WERI-Rb-1 (cell line): ENCODE measurements around the gene MRPL10.
"Not testable (repeated sequence)": the region's sequence is repeated elsewhere in the genome, so short reads cannot be mapped to it uniquely, and the experiment has no call there.

Experiments used
- DNase-seq: peaks from one replicate; pipeline ENCODE4 v3.0.0-alpha.2; 2020
- H3K27ac ChIP-seq: fragments of 250-450 bp; sonication (Bioruptor Pico); 2 replicates; pipeline ENCODE4 v1.5.1; 2020; ENCODE audit warnings: mild to moderate bottlenecking, moderate library complexity
- H3K27me3 ChIP-seq: fragments of 250-450 bp; sonication (Bioruptor Pico); 2 replicates; pipeline ENCODE4 v1.5.1; 2021; ENCODE audit warnings: mild to moderate bottlenecking, low read depth, moderate library complexity; ENCODE audit not compliant: insufficient read depth, severe bottlenecking
- H3K36me3 ChIP-seq: fragments of 250-450 bp; sonication (Bioruptor Pico); 2 replicates; pipeline ENCODE4 v1.5.1; 2020; ENCODE audit warnings: mild to moderate bottlenecking, moderate library complexity
- H3K4me3 ChIP-seq: 2 replicates; pipeline ENCODE4 v1.5.1; 2011; ENCODE audit warnings: low read depth, mild to moderate bottlenecking, control low read depth, low read length
- H3K9me3 ChIP-seq: fragments of 250-450 bp; sonication (Bioruptor Pico); 2 replicates; pipeline ENCODE4 v1.5.1; 2021; ENCODE audit warnings: mild to moderate bottlenecking, moderate library complexity; ENCODE audit not compliant: severe bottlenecking
- TF ChIP-seq, protein P1 (sequence below): IDR thresholded peaks from 2 replicates; pipeline ENCODE4 v1.5.1; 2011; ENCODE audit warnings: low read depth, mild to moderate bottlenecking, control low read depth, inconsistent platforms, low read length

MRPL10 gene

DNA sequence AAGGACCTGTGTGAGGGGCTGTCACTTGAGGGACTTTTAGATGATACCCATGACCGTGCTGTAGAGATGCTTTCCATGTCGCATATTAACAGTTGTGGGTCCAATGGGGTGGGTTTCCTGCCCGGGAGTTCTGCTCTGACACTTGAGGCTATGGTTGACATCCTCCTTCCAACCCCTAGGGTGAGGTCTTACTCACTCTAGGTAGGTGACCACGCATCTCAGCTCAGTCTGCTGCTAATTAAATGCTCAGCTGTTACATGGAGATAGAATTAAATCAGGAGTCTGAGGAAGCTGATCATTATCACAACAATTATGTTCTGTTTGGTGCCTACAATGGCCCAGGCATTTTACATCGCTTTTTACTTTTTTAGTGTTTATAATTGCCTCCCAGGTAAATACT, 49.9 kb downstream of the MRPL10 start:
- Histone ChIP-seq H3K36me3 (no peaks in the 10 kb centered on the region), H3K27ac (no peak overlapping the region), H3K4me3 (no peak overlapping the region), H3K9me3 (no peaks in the 10 kb centered on the region), H3K27me3 (no peaks in the 10 kb centered on the region)
- DNase-seq = no peak
- TF ChIP-seq, protein P1, sequence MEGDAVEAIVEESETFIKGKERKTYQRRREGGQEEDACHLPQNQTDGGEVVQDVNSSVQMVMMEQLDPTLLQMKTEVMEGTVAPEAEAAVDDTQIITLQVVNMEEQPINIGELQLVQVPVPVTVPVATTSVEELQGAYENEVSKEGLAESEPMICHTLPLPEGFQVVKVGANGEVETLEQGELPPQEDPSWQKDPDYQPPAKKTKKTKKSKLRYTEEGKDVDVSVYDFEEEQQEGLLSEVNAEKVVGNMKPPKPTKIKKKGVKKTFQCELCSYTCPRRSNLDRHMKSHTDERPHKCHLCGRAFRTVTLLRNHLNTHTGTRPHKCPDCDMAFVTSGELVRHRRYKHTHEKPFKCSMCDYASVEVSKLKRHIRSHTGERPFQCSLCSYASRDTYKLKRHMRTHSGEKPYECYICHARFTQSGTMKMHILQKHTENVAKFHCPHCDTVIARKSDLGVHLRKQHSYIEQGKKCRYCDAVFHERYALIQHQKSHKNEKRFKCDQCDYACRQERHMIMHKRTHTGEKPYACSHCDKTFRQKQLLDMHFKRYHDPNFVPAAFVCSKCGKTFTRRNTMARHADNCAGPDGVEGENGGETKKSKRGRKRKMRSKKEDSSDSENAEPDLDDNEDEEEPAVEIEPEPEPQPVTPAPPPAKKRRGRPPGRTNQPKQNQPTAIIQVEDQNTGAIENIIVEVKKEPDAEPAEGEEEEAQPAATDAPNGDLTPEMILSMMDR = no peak

DNA sequence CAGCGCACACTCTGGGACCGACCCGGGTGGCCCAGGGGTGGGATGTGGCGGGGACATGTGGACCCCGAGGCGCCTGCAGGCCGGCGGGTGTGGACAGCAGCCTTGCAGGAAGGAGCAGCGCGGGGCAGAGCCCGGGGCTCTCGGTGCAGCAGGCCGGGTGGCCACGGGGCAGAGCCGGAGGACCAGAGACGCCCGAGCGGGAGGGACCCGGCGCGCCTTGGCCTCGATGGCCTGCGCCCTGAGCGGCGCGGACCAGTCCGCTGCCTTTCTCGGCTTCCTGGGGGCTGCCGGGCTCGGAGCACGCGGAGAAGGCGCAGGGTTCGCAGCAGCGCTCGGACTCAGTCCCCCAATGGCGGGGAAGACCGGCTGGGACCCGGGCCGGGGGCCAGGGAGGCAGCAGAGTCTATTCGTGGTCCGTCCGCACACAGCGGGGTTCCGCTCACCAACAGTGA, 53.1 kb downstream of the MRPL10 start:
- Histone ChIP-seq H3K9me3 (no peaks in the 10 kb centered on the region), H3K36me3 (no peaks in the 10 kb centered on the region), H3K27me3 (peaks cover 28% of the 10 kb centered on the region), H3K4me3 (no peak overlapping the region), H3K27ac (no peak overlapping the region)
- TF ChIP-seq, protein P1 = no peak
- DNase-seq = no peak

- peaks cover 3% of the 10 kb centered on the region for H3K9me3 ChIP-seq
- no peak overlapping the region for H3K4me3 ChIP-seq
- no peaks in the 10 kb centered on the region for H3K36me3 ChIP-seq
- peaks cover 38% of the 10 kb centered on the region for H3K27me3 ChIP-seq
- peak; percentile 45 for DNase-seq
- TF ChIP-seq, protein P1 = peak; percentile 82
- H3K27ac ChIP-seq = no peak overlapping the region
These were observed 54.8 kb downstream of the MRPL10 start for GRCh38 chr17:47776330-47777197.

- peaks cover 5% of the 10 kb centered on the region for H3K9me3 ChIP-seq
- no peak overlapping the region for H3K27ac ChIP-seq
- no peak overlapping the region for H3K4me3 ChIP-seq
- TF ChIP-seq, protein P1 = no peak
- no peaks in the 10 kb centered on the region for H3K36me3 ChIP-seq
- peaks cover 39% of the 10 kb centered on the region for H3K27me3 ChIP-seq
- DNase-seq = no peak
These were observed 56.3 kb downstream of the MRPL10 start for GRCh38 chr17:47774987-47775580.

- H3K9me3 ChIP-seq = peaks cover 8% of the 10 kb centered on the region
- H3K27ac ChIP-seq = no peak overlapping the region
- H3K27me3 ChIP-seq = peaks cover 44% of the 10 kb centered on the region
- no peaks in the 10 kb centered on the region for H3K36me3 ChIP-seq
- DNase-seq = no peak
- no peak overlapping the region for H3K4me3 ChIP-seq
- TF ChIP-seq, protein P1 = no peak
These were observed 57.0 kb downstream of the MRPL10 start for GRCh38 chr17:47774331-47774730.

- not testable (repeated sequence) for H3K4me3 ChIP-seq, DNase-seq, H3K27ac ChIP-seq, H3K36me3 ChIP-seq, H3K9me3 ChIP-seq
- H3K27me3 ChIP-seq = peaks cover 44% of the 10 kb centered on the region
These were observed 57.7 kb downstream of the MRPL10 start for GRCh38 chr17:47773649-47774048.
